T-helper 1 cell treated with Interleukin-12 subunit alpha and Interleukin-12 subunit beta and Interleukin-4 antibody, amounts not matched to agents 30 ng/mL and 1 ng/mL, for 36 hours (primary cell): ENCODE data around the gene RHBDF1. TPM values are rescaled to one million over a fixed set of nuclear protein-coding genes. Genes with fewer than 3 reads are reported as not detected.

Experiments
- intact Hi-C: fragments of 100-400 bp; cut with micrococcal nuclease; formaldehyde crosslinking; loops from one replicate; pipeline ENCODE4 v1.15.1; 2024
- total RNA-seq: library from RNA; stranded (reverse); gene quantifications from 2 replicates; pipeline ENCODE4 v1.2.3, GENCODE V29; 2022

Gene RHBDF1
- total RNA-seq, 1 donor from 2014 or later = 0.59 TPM

- intact Hi-C loops = no loop called here
Observed at GRCh38 chr16:75580-76501, 3.4 kb upstream of the RHBDF1 start.

GRCh38 chr16:74747-75334 lies 2.4 kb upstream of the RHBDF1 start:
- intact Hi-C loops = no loop called here

- intact Hi-C loops = no loop called here
Observed at GRCh38 chr16:74051-74746, 1.8 kb upstream of the RHBDF1 start.

- intact Hi-C loops = no loop called here
Observed at GRCh38 chr16:71540-72401, 660 bp downstream of the RHBDF1 start.

GRCh38 chr16:71210-71539 lies 1.3 kb downstream of the RHBDF1 start:
- intact Hi-C loops = no loop called here

GRCh38 chr16:69181-69580 lies 3.2 kb downstream of the RHBDF1 start:
- intact Hi-C loops = no loop called here

GRCh38 chr16:67884-68789 lies 4.3 kb downstream of the RHBDF1 start:
- intact Hi-C loops = no loop called here

- intact Hi-C loops = no loop called here
Observed at GRCh38 chr16:67183-67791, 5.1 kb downstream of the RHBDF1 start.

- intact Hi-C loops = no loop called here
Observed at GRCh38 chr16:66309-67182, 5.9 kb downstream of the RHBDF1 start.

GRCh38 chr16:65745-66144 lies 6.7 kb downstream of the RHBDF1 start:
- intact Hi-C loops = loop anchor here (1.0 kb wide), 5 partner anchors 12 to 297 kb away; partner anchors contain the start of genes POLR3K and SNRNP25

GRCh38 chr16:64914-65255 lies 7.5 kb downstream of the RHBDF1 start:
- intact Hi-C loops = loop anchor here (1.0 kb wide), 5 partner anchors 12 to 297 kb away; partner anchors contain the start of genes POLR3K and SNRNP25

GRCh38 chr16:63998-64913 lies 8.2 kb downstream of the RHBDF1 start:
- intact Hi-C loops = no loop called here

GRCh38 chr16:63466-63865 lies 9.0 kb downstream of the RHBDF1 start:
- intact Hi-C loops = no loop called here

- intact Hi-C loops = no loop called here
Observed at GRCh38 chr16:62968-63391, 9.5 kb downstream of the RHBDF1 start.

GRCh38 chr16:62283-62967 lies 10.0 kb downstream of the RHBDF1 start:
- intact Hi-C loops = no loop called here

GRCh38 chr16:61879-62281 lies 10.6 kb downstream of the RHBDF1 start:
- intact Hi-C loops = no loop called here
